ENCODE measurements around the gene GSPT1.
"Not testable (repeated sequence)": the region's sequence is repeated elsewhere in the genome, so short reads cannot be mapped to it uniquely, and the experiment has no call there.

GSPT1 gene

DNA sequence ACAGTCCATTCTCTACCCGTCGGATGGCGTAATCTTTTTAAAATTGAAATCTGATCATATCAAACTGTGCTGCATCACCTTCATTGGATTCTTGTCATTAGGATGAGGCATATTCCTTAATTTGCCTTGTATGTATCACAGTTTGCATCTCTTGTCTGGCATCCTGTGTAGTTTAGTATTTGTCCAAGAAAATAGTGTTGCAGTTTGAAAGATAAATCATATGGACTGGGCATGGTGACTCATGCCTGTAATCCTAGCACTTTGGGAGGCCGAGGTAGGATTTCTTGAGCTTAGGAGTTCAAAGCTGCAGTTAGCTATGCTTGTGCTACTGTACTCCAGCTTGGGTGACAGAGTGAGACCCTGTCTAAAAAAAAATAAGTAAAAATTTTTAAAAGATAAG, 58.6 kb downstream of the GSPT1 start:
- DNase-seq (ENCODE audit: low spot score) = no peak

DNA sequence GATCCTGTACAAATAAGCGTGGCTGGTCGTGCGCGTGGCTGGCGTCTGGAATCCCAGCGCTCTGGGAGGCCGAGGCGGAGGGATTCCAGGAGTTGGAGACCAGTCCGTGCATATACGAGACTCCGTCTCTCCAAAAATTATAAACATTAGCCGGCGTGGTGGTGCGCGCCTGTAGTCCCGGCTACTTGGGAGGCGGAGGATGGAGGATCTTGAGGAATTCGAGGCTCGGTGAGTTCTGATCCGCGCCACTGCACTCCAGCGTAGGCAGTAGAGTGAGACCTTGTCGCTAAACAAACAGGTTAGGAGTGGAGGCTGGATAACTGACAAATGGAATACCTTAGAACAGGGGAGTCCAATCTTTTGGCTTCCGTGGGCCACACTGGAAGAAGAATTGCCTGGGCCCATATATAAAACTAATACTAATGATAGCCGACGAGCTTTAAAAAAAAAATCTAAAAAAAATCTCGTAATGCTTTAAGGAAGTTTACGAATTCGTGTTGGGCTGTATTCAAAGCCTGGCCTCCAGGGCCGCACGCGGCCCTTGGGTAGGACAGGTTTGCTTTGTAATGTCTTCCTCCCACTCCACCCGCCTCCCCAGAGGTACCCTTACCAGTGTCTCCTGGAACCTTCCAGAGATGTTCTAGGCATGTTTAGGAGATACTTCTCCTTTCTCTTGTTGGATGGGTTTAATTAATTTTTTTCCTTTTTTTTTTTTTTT, 63.5 kb downstream of the GSPT1 start:
- no peak for DNase-seq (ENCODE audit: low spot score)

DNA sequence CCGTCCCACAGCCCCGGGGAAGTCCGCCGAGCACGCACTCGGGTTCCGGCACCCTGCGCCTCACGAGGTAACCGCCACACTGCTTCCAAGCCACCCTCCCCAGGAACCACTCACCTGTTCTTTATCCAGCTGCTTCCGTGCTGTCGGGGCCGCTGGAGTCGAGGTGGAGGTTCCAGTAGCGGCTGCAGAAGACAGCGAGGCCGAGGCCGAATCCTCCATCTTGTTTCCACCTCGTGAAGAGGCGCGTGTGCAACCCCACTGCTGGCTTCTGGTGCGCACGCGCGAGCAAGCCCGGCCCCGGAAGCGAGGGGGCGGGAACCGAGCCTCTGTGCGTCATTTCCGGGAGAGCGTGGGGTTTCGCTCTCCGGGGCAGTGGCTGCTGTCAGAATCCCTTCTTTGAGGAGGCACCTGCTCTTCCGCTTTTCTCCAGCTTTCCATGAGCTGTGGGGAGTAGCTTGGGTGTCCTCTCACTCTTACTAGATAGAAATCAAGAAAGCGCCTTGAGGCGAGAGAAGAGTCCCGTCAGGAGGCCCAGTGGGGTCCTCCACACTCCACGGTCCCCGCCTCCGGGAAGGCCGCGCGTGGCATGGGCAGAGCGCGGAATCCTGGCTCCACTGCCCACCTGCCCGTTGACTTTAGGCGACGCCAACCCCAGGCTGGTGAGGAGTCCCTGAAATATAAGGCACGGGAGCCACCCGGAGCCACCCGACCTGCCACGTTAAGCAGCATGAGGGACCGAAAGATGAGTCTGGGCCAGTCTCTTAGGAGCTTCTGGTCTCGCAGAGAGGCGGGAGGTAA, 64.3 kb downstream of the GSPT1 start, which contains the start of gene RSL1D1:
TSS of gene RSL1D1 (minus strand) at position 249 of the 798 bp plus-strand sequence. CDS start at position 219, 30 bp downstream.
- DNase-seq (ENCODE audit: low spot score) = peak; percentile 99

DNA sequence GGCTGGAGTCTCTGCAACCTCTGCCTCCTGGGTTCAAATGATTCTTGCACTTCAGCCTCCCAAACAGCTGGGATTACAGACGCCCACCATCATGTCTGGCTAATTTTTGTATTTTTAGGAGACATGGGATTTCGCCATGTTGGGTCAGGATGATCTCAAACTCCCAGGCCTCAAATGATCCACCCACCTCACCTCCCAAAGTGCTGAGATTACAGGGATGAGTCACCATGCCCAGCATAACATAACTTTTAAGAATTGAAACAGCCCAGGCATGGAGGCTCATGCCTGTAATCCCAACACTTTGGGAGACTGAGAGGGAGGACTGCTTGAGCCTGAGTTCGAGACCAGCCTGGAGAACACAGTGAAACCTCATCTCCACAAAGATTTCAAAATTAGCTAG, 66.9 kb downstream of the GSPT1 start:
- DNase-seq (ENCODE audit: low spot score) = no peak

DNA sequence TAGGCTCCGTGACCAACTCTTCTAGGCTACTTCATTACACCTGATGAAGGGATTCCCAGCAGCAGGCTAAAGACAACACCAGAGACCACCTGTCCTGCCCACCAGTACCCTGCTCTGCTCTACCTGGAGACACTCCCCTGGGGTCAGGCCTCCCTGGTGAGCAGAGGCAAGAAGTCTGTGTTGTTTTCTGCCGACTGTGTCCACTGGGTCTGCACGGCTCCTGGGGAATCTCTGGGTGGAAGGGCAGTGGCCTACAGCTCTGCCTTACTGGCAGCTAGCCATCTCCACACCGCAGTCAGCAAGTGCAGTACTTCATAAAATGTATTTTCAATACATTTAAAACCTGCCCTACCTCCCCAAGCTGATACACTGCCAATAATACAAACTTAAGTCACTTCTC, 71.3 kb downstream of the GSPT1 start:
- no peak for DNase-seq (ENCODE audit: low spot score)

- DNase-seq (ENCODE audit: low spot score) = no peak
These were observed 71.9 kb downstream of the GSPT1 start for GRCh38 chr16:11843861-11844260.

GRCh38 chr16:11843206-11843605, 72.5 kb downstream of the GSPT1 start:
- DNase-seq (ENCODE audit: low spot score) = no peak

GRCh38 chr16:11841026-11841425, 74.7 kb downstream of the GSPT1 start:
- DNase-seq (ENCODE audit: low spot score) = no peak

DNA sequence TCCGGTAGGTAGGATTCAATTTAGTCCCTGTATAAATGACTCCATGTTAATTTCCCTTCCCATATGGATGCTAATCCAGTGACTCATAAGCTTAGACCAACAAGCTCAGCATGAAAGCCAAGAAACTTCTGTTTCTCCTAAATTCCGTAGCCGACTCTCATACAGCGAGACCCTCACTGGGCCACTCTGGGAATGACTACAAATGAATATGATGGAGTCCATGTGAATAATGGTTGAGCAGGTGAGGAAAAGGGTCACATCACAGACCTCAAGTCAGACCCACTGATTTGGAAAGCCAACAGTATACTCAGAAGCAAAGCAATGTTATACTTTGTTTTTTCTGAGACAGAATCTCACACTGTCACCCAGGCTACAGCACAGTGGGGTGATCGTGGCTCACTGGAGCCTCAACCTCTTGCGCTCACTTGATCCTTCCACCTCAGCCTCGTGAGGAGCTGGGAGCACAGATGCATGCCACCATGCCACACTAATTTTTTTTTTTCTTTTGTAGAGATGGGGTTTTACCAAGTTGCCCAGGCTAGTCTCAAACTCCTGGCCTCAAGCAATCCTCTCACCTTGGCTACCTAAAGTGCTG, 79.0 kb downstream of the GSPT1 start:
- DNase-seq (ENCODE audit: low spot score) = peak; percentile 72

DNA sequence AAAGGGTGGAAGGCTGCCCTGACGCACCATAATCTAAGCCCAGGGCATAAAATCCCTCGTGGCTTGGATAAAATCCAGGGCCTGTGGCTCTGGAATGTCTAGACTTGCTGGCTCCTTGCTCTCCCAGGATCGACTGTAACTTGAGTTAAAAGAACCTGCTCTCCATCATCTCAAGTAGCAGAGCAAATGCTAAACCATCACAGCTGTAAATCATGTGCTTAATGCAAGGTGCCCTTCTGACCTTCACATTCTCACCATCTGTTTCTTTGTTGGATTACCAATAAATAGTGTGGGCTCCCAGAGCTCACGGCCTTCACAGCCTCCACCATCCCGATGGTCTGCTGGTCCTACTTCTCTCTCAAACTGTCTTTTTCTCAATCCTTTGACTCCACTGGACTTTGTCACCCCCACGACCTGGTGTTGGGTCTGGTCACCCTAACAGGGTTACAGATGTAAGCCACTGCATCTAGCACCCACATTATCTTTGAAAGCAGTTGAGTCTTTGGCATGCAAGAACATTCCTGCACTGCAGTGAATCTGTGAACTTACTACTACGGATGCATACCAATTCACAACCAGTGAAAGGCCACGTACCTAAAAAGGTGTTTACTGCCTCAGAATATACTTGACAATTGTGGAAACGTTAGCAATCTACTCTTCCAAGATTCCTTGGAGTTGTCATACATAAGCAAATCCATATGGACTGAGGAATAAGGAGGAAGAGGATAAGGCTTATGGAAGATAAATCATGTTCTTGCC, 79.7 kb downstream of the GSPT1 start:
- no peak for DNase-seq (ENCODE audit: low spot score)

- no peak for DNase-seq (ENCODE audit: low spot score)
These were observed 80.4 kb downstream of the GSPT1 start for GRCh38 chr16:11835309-11835708.

DNA sequence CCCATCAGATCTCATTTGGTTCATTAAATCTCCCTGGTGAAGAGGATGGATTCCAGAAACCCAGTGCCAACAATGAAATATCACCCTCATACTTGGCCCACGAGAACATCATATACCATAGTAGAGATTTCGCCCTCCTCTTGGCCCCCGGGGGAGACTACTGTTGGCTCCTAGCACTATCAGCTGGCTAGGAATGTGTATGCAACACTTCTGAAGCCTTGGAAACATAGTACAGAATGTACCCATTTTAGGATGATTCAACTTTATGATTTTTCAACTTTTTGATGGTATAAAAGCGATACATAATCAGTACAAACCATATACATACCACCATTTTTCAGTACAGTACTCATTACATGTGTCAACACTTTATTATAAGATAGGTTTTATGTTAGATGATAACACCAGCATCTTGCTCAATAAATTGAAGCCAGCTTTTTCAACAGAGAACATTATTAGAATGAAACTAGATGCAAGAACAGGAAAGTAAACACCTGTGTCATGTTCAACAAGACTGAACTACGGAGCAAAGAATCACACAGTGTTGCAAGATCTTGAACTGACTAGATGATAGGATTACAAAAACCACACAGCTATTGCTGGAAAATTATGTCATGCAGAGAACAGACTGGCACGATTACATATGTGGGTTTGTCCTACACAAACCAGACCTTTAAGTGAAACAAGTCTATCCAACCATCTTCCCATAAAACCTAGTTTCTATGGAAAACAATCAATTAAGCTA, 81.6 kb downstream of the GSPT1 start:
- DNase-seq (ENCODE audit: low spot score) = peak; percentile 64

GRCh38 chr16:11828696-11829095, 87.1 kb downstream of the GSPT1 start:
- DNase-seq (ENCODE audit: low spot score) = no peak

- DNase-seq (ENCODE audit: low spot score) = not testable (repeated sequence)
These were observed 90.1 kb downstream of the GSPT1 start for GRCh38 chr16:11825520-11826165.

- peak; percentile 18 for DNase-seq (ENCODE audit: low spot score)
These were observed 91.4 kb downstream of the GSPT1 start for GRCh38 chr16:11824362-11824761.

DNA sequence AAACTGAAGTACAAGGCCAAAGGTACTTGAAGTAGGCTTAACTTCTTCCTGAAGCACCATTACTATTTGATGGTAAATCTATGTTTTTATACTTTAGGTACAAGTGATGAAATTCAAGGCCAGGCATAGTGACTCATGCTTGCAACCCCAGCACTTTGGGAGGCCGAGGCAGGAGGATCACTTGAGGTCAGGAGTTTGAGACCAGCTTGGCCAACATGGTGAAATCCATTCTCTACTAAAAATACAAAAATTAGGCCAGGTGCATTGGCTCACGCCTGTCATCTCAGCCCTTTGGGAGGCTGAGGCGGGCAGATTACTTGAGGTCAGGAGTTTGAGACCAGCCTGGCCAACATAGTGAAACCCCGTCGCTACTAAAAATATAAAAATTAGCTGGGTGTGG, 92.1 kb downstream of the GSPT1 start:
- not testable (repeated sequence) for DNase-seq (ENCODE audit: low spot score)

DNA sequence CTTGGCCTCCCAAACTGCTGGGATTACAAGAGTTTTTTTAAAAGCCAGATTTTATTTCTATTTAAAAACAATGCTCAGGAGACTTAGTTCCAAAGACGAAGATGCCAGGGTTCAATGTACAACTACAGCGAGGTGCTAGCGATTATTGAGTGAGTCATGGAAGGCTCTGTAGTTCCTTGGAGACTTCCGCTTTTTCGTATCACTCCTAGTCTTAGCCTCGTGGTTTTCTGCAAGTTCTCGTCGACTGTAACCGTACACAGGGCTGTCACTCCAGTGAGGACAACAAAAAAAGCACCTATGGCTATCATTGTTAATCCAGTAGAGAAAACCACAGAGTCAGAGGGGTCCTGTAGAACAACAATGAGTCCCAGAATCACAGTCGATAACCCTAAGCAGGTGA, 96.0 kb downstream of the GSPT1 start:
- no peak for DNase-seq (ENCODE audit: low spot score)

DNA sequence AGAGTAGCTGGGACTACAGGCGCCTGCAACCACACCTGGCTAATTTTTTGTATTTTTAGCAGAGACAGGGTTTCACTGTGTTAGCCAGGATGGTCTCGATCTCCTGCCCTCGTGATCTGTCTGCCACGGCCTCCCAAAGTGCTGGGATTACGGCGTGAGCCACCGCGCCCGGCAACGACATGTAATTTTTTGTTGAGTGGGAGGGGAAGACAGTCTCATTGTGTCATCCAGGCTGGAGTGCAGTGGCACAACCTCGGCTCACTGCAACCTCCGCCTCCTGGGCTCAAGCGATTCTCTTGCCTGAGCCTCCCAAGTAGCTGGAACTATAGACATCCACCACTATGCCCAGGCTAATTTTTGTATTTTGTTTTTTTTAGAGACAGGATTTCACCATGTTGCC, 96.8 kb downstream of the GSPT1 start:
- DNase-seq (ENCODE audit: low spot score) = not testable (repeated sequence)

All from GM03348 (cell line).